Neuronal stem cell (in vitro differentiated cells): ENCODE measurements around the gene LRP1B.

Experiments used
- DNase-seq: peaks from one replicate; pipeline ENCODE4 v3.0.0-alpha.2; 2013; ENCODE audit warnings: low spot score
- H2AFZ ChIP-seq: one replicate; pipeline ENCODE4 v1.6.1; 2013; ENCODE audit warnings: mild to moderate bottlenecking, low read length, inconsistent platforms
- H2AK5ac ChIP-seq: 2 replicates; pipeline ENCODE4 v1.6.1; 2013; ENCODE audit warnings: low read depth, mild to moderate bottlenecking, inconsistent platforms, low read length, moderate library complexity, mixed read lengths
- H2BK120ac ChIP-seq: 2 replicates; pipeline ENCODE4 v1.6.1; 2013; ENCODE audit warnings: low read depth, mild to moderate bottlenecking, inconsistent platforms, low read length, moderate library complexity, mixed read lengths
- H2BK12ac ChIP-seq: one replicate; pipeline ENCODE4 v1.6.1; 2013; ENCODE audit warnings: low read length, inconsistent platforms
- H2BK15ac ChIP-seq: 2 replicates; pipeline ENCODE4 v1.6.1; 2013; ENCODE audit warnings: mild to moderate bottlenecking, low read length, inconsistent platforms, mixed read lengths
- H2BK5ac ChIP-seq: one replicate; pipeline ENCODE4 v1.6.1; 2013; ENCODE audit warnings: inconsistent platforms, mild to moderate bottlenecking, low read length, moderate library complexity
- H3K14ac ChIP-seq: one replicate; pipeline ENCODE4 v1.6.1; 2013; ENCODE audit warnings: low read length, inconsistent platforms
- H3K18ac ChIP-seq: 2 replicates; pipeline ENCODE4 v1.6.1; 2013; ENCODE audit warnings: low read length, inconsistent platforms
- H3K23ac ChIP-seq: 2 replicates; pipeline ENCODE4 v1.6.1; 2013; ENCODE audit warnings: low read depth, mild to moderate bottlenecking, mixed read lengths, low read length, inconsistent platforms; ENCODE audit not compliant: poor library complexity
- H3K27ac ChIP-seq: replicated peaks from 3 replicates; pipeline ENCODE4 v1.5.1; 2013; ENCODE audit warnings: low read length, inconsistent platforms
- H3K27me3 ChIP-seq, 3 experiments: 2 replicates each; pipeline ENCODE4 v1.6.1; 2013; ENCODE audit warnings: low read length in 3 of 3, mild to moderate bottlenecking in 2 of 3, inconsistent platforms in 1 of 3, low read depth in 1 of 3, mixed read lengths in 1 of 3, moderate library complexity in 1 of 3; ENCODE audit not compliant: control insufficient read depth in 3 of 3, insufficient read depth in 3 of 3
- H3K36me3 ChIP-seq, 2 donors: replicated peaks in 1 of 2; 2 replicates each; pipeline ENCODE4 v1.6.1; 2013; ENCODE audit warnings: low read length in 2 of 2; ENCODE audit not compliant: control insufficient read depth in 2 of 2, insufficient read depth in 2 of 2
- H3K4ac ChIP-seq: 2 replicates; pipeline ENCODE4 v1.6.1; 2013; ENCODE audit warnings: inconsistent platforms, mild to moderate bottlenecking, low read length, moderate library complexity
- H3K4me1 ChIP-seq, 2 donors: 1 replicate in 1 of 2; 2 replicates in 1 of 2; pipeline ENCODE4 v1.6.1; 2013; ENCODE audit warnings: low read length in 2 of 2, low read depth in 1 of 2; ENCODE audit not compliant: control insufficient read depth in 2 of 2, insufficient read depth in 1 of 2
- H3K4me2 ChIP-seq: one replicate; pipeline ENCODE4 v1.6.1; 2013; ENCODE audit warnings: mild to moderate bottlenecking, low read length, inconsistent platforms; ENCODE audit not compliant: insufficient read depth, poor library complexity, severe bottlenecking
- H3K4me3 ChIP-seq, 2 donors: 2 replicates each; pipeline ENCODE4 v1.5.1; 2013; ENCODE audit warnings: low read length in 2 of 2, mild to moderate bottlenecking in 2 of 2, inconsistent platforms in 1 of 2, moderate library complexity in 1 of 2
- H3K79me1 ChIP-seq: one replicate; pipeline ENCODE4 v1.6.1; 2013; ENCODE audit warnings: low read depth, mild to moderate bottlenecking, inconsistent platforms, low read length, moderate library complexity
- H3K9ac ChIP-seq: one replicate; pipeline ENCODE4 v1.6.1; 2013; ENCODE audit warnings: mild to moderate bottlenecking, low read depth, low read length, inconsistent platforms; ENCODE audit not compliant: poor library complexity
- H3K9me3 ChIP-seq, 2 donors: replicated peaks in 1 of 2; 2 replicates each; pipeline versions ENCODE3 to v1.6.1; 2013; ENCODE audit warnings: low read length in 2 of 2, mild to moderate bottlenecking in 2 of 2, inconsistent platforms in 1 of 2, low read depth in 1 of 2, mixed read lengths in 1 of 2, moderate library complexity in 1 of 2; ENCODE audit not compliant: control insufficient read depth in 2 of 2, insufficient read depth in 1 of 2
- H4K8ac ChIP-seq: one replicate; pipeline ENCODE4 v1.6.1; 2013; ENCODE audit warnings: low read depth, mild to moderate bottlenecking, inconsistent platforms, low read length, moderate library complexity
- H4K91ac ChIP-seq: one replicate; pipeline ENCODE4 v1.6.1; 2013; ENCODE audit warnings: low read length, low read depth, mild to moderate bottlenecking, inconsistent platforms; ENCODE audit not compliant: poor library complexity
- WGBS, 2 donors: extraction: QIAGEN DNeasy Blood & Tissue Kit; methylation state at CpG; one replicate each; pipeline ENCODE4 v1.1.7; 2013; ENCODE audit warnings: missing lambda C conversion rate in 2 of 2, mixed read lengths in 1 of 2; ENCODE audit not compliant: insufficient read length in 2 of 2, insufficient replicate concordance in 1 of 2; ENCODE audit errors: extremely low coverage in 2 of 2; 5-methylcytosine and 5-hydroxymethylcytosine counted together

The LRP1B gene

GRCh38 chr2:141557329-141558095, 573.3 kb downstream of the LRP1B start:
- H2BK15ac ChIP-seq = no peak overlapping the region
- no peak overlapping the region for H3K4ac ChIP-seq
- no peak overlapping the region for H3K4me2 ChIP-seq
- H2BK5ac ChIP-seq = no peak overlapping the region
- H3K27ac ChIP-seq = no peak overlapping the region
- H2AFZ ChIP-seq = no peak overlapping the region
- no peak overlapping the region for H4K8ac ChIP-seq
- no peak overlapping the region for H3K4me3 ChIP-seq
- no peaks in the 10 kb centered on the region for H3K79me1 ChIP-seq
- H3K36me3 ChIP-seq = no peaks in the 10 kb centered on the region
- no peak overlapping the region for H2BK120ac ChIP-seq
- H3K14ac ChIP-seq = no peak overlapping the region
- H3K9me3 ChIP-seq = no peaks in the 10 kb centered on the region
- no CpG with 5 or more reads among the region's 4 CpGs for WGBS, 2 donors
- no peak overlapping the region for H3K18ac ChIP-seq
- DNase-seq = no peak
- no peak overlapping the region for H2BK12ac ChIP-seq
- H3K27me3 ChIP-seq = no peaks in the 10 kb centered on the region
- H3K23ac ChIP-seq = no peak overlapping the region
- no peak overlapping the region for H3K9ac ChIP-seq
- H2AK5ac ChIP-seq = no peak overlapping the region
- H3K4me1 ChIP-seq = no peaks in the 10 kb centered on the region
- no peak overlapping the region for H4K91ac ChIP-seq

GRCh38 chr2:141555876-141556470, 574.8 kb downstream of the LRP1B start:
- no peak overlapping the region for H3K4me2 ChIP-seq
- H3K23ac ChIP-seq = no peak overlapping the region
- no peak overlapping the region for H3K18ac ChIP-seq
- no peak overlapping the region for H2BK5ac ChIP-seq
- H3K4ac ChIP-seq = no peak overlapping the region
- H3K4me3 ChIP-seq = no peak overlapping the region
- H3K36me3 ChIP-seq = no peaks in the 10 kb centered on the region
- H3K27ac ChIP-seq = no peak overlapping the region
- no peak overlapping the region for H2BK120ac ChIP-seq
- H3K79me1 ChIP-seq = no peaks in the 10 kb centered on the region
- H2BK15ac ChIP-seq = no peak overlapping the region
- no peak overlapping the region for H3K9ac ChIP-seq
- WGBS, 2 donors = no CpG with 5 or more reads among the region's 5 CpGs
- no peak overlapping the region for H4K8ac ChIP-seq
- no peaks in the 10 kb centered on the region for H3K9me3 ChIP-seq
- DNase-seq = no peak
- no peaks in the 10 kb centered on the region for H3K4me1 ChIP-seq
- H4K91ac ChIP-seq = no peak overlapping the region
- no peak overlapping the region for H2AK5ac ChIP-seq
- no peaks in the 10 kb centered on the region for H3K27me3 ChIP-seq
- no peak overlapping the region for H3K14ac ChIP-seq
- H2BK12ac ChIP-seq = no peak overlapping the region
- H2AFZ ChIP-seq = no peak overlapping the region

- no peak overlapping the region for H2BK120ac ChIP-seq
- H3K27ac ChIP-seq = no peak overlapping the region
- peak; percentile 29 for DNase-seq
- H3K4me3 ChIP-seq = no peak overlapping the region
- no CpG with 5 or more reads among the region's 3 CpGs for WGBS, 2 donors
- H3K23ac ChIP-seq = no peak overlapping the region
- no peak overlapping the region for H2BK5ac ChIP-seq
- H2BK15ac ChIP-seq = no peak overlapping the region
- H3K14ac ChIP-seq = no peak overlapping the region
- no peak overlapping the region for H2BK12ac ChIP-seq
- no peak overlapping the region for H4K8ac ChIP-seq
- H3K9ac ChIP-seq = no peak overlapping the region
- no peaks in the 10 kb centered on the region for H3K4me1 ChIP-seq
- H3K27me3 ChIP-seq = no peaks in the 10 kb centered on the region
- no peaks in the 10 kb centered on the region for H3K9me3 ChIP-seq
- no peak overlapping the region for H3K4ac ChIP-seq
- H4K91ac ChIP-seq = no peak overlapping the region
- H2AFZ ChIP-seq = no peak overlapping the region
- H3K36me3 ChIP-seq = no peaks in the 10 kb centered on the region
- H3K79me1 ChIP-seq = no peaks in the 10 kb centered on the region
- no peak overlapping the region for H3K4me2 ChIP-seq
- no peak overlapping the region for H2AK5ac ChIP-seq
- no peak overlapping the region for H3K18ac ChIP-seq
Measured at GRCh38 chr2:141554810-141555209, 576.0 kb downstream of the LRP1B start.

GRCh38 chr2:141534666-141535362, 596.0 kb downstream of the LRP1B start:
- no peaks in the 10 kb centered on the region for H3K9me3 ChIP-seq
- no peaks in the 10 kb centered on the region for H3K36me3 ChIP-seq
- peak overlapping the region; percentile 63 for H2AFZ ChIP-seq
- no peak overlapping the region for H3K4me2 ChIP-seq
- H2BK5ac ChIP-seq = no peak overlapping the region
- H2BK12ac ChIP-seq = no peak overlapping the region
- no peak for DNase-seq
- no CpG with 5 or more reads among the region's 4 CpGs for WGBS, 2 donors
- no peak overlapping the region for H3K9ac ChIP-seq
- H3K14ac ChIP-seq = no peak overlapping the region
- H3K4me1 ChIP-seq = no peaks in the 10 kb centered on the region
- H2BK15ac ChIP-seq = no peak overlapping the region
- no peaks in the 10 kb centered on the region for H3K79me1 ChIP-seq
- H2BK120ac ChIP-seq = no peak overlapping the region
- no peak overlapping the region for H3K4me3 ChIP-seq
- H3K23ac ChIP-seq = no peak overlapping the region
- no peak overlapping the region for H4K91ac ChIP-seq
- H3K4ac ChIP-seq = no peak overlapping the region
- H3K18ac ChIP-seq = no peak overlapping the region
- H4K8ac ChIP-seq = no peak overlapping the region
- H3K27me3 ChIP-seq = no peaks in the 10 kb centered on the region
- no peak overlapping the region for H2AK5ac ChIP-seq
- H3K27ac ChIP-seq = no peak overlapping the region
